Measurements from ENCODE around the gene CREB3. TPM values are rescaled to one million over a fixed set of nuclear protein-coding genes. Genes with fewer than 3 reads are reported as not detected.

CREB3 gene, protein sequence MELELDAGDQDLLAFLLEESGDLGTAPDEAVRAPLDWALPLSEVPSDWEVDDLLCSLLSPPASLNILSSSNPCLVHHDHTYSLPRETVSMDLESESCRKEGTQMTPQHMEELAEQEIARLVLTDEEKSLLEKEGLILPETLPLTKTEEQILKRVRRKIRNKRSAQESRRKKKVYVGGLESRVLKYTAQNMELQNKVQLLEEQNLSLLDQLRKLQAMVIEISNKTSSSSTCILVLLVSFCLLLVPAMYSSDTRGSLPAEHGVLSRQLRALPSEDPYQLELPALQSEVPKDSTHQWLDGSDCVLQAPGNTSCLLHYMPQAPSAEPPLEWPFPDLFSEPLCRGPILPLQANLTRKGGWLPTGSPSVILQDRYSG
- total RNA-seq: 10 to 100 TPM; 13.7 to 13.8 TPM

DNA sequence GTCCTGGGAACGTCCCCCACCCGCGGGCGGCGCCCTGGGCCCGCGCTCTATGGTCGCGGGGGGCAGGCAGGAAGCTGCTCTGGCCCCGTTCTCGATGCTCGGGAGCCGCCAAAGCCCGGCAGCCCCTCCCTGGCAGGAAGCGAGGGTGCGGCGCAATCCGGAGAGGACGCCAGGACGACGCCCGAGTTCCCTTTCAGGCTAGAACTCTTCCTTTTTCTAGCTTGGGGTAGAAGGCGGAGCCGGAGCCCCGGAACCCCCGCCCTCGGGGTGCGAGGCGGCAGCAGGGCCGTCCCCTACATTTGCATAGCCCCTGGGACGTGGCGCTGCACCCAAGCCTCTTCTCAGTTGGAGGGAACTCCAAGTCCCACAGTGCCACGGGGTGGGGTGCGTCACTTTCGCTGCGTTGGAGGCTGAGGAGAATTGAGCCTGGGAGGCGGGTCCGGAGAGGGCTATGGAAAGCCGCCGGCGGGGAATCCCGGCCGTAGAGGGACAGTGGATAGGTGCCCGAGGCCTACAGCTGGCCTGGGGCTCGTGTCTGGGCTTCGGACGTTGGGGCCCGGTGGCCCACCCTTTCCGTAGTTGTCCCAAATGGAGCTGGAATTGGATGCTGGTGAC, at the start of gene CREB3, which contains the start of gene TLN1:
Gene CREB3 (plus strand): TSS at position 482 of the 615 bp plus-strand sequence. CDS start 107 bp downstream, at position 589.
Gene TLN1 (minus strand): TSS at position 11 of the 615 bp plus-strand sequence. CDS start 6,501 bp downstream, outside the sequence.
- Mint-ChIP-seq H3K4me3 (peak within 1 kb of the TSS; percentile 84), H3K27ac (peak within 1 kb of the TSS; percentile 90), H3K27me3 (ENCODE audit: low read depth) (no peaks in the 10 kb centered on the region), H3K36me3 (ENCODE audit: low read depth) (peaks cover 6% of the 10 kb centered on the region), H3K4me1 (ENCODE audit: low read depth) (peaks cover 16% of the 10 kb centered on the region), H3K9me3 (no peaks in the 10 kb centered on the region)
- CTCF ChIA-PET: interaction anchor here (0.6 to 8.9 kb wide), 20 partner anchors 14 to 150 kb away, joined by 3 to 68 read pairs (median 4); partner anchors contain the start of genes ARHGEF39, CCDC107, GBA2 and HINT2
- DNase-seq: peak; percentile 98
- intact Hi-C loops (cut with micrococcal nuclease): loop anchor here (1.0 to 2.0 kb wide), 11 partner anchors 17 to 661 kb away; partner anchors contain the start of genes ATOSB, GBA2, HINT2 and RGP1

GRCh38 chr9:35683323-35683722, 49.1 kb upstream of the CREB3 start:
- Mint-ChIP-seq H3K4me1 (ENCODE audit: low read depth) (peaks cover 3% of the 10 kb centered on the region), H3K9me3 (no peaks in the 10 kb centered on the region), H3K4me3 (no peak overlapping the region), H3K27me3 (ENCODE audit: low read depth) (no peaks in the 10 kb centered on the region), H3K36me3 (ENCODE audit: low read depth) (no peaks in the 10 kb centered on the region), H3K27ac (no peak overlapping the region)
- DNase-seq: no peak
- CTCF ChIA-PET: interaction anchor here (0.7 to 8.1 kb wide), 5 partner anchors 12 to 521 kb away, joined by 3 to 64 read pairs (median 4); partner anchors contain the start of genes CCDC107, RMRP and UNC13B
- intact Hi-C loops (cut with micrococcal nuclease): no loop called here

- intact Hi-C loops (cut with micrococcal nuclease): no loop called here
- Mint-ChIP-seq H3K36me3 (ENCODE audit: low read depth) (no peaks in the 10 kb centered on the region), H3K9me3 (no peaks in the 10 kb centered on the region)
These were observed 47.5 kb upstream of the CREB3 start for GRCh38 chr9:35684921-35685320.

GRCh38 chr9:35685506-35685905, 47.0 kb upstream of the CREB3 start:
- Mint-ChIP-seq H3K9me3 (no peaks in the 10 kb centered on the region), H3K36me3 (ENCODE audit: low read depth) (no peaks in the 10 kb centered on the region), H3K4me1 (ENCODE audit: low read depth) (peaks cover 14% of the 10 kb centered on the region), H3K4me3 (no peak overlapping the region), H3K27ac (no peak overlapping the region), H3K27me3 (ENCODE audit: low read depth) (no peaks in the 10 kb centered on the region)
- CTCF ChIA-PET: interaction anchor here (1.2 to 8.1 kb wide), 2 partner anchors 10 to 12 kb away, joined by 3 to 64 read pairs; partner anchors contain the start of gene CA9
- intact Hi-C loops (cut with micrococcal nuclease): no loop called here
- DNase-seq: no peak

More at GRCh38 chr9:35684921-35685320, 47.5 kb upstream of the CREB3 start:
- DNase-seq: no peak
- CTCF ChIA-PET: interaction anchor here (1.2 to 8.1 kb wide), 2 partner anchors 11 to 12 kb away, joined by 3 to 64 read pairs; partner anchors contain the start of gene CA9
- Mint-ChIP-seq H3K27me3 (ENCODE audit: low read depth) (no peaks in the 10 kb centered on the region), H3K4me3 (no peak overlapping the region), H3K4me1 (ENCODE audit: low read depth) (peaks cover 14% of the 10 kb centered on the region), H3K27ac (no peak overlapping the region)

GRCh38 chr9:35686222-35687203, 46.0 kb upstream of the CREB3 start:
- intact Hi-C loops (cut with micrococcal nuclease): no loop called here
- no peak overlapping the region for H3K4me3 Mint-ChIP-seq
- H3K27me3 Mint-ChIP-seq (ENCODE audit: low read depth): no peaks in the 10 kb centered on the region
- no peaks in the 10 kb centered on the region for H3K36me3 Mint-ChIP-seq (ENCODE audit: low read depth)
- H3K9me3 Mint-ChIP-seq: no peaks in the 10 kb centered on the region
- H3K27ac Mint-ChIP-seq: no peak overlapping the region
- no peak for DNase-seq
- peaks cover 18% of the 10 kb centered on the region for H3K4me1 Mint-ChIP-seq (ENCODE audit: low read depth)
- CTCF ChIA-PET: interaction anchor here (0.6 to 8.1 kb wide), 4 partner anchors 9 to 63 kb away, joined by 3 to 64 read pairs (median 9); partner anchors contain the start of genes CCDC107 and RMRP

DNA sequence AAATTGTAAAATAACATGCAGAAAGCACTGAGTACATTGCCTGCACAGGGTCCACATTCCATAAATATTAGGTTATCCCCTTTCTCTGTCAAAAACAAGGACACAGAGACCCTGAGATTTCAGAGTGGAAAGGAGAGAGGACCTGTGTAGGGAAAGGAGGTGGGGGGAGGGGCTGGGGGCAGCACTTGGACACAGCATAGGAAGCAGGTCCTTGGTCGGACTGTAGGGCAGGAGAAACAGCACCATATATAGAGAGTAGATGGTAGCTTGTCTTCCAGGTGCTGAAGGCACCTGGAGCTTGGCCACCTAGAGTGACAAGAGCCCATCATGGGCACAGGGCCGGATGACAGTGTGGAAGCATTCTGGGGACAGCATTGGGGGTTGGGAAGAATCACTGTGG, 45.2 kb upstream of the CREB3 start:
- no peaks in the 10 kb centered on the region for H3K36me3 Mint-ChIP-seq (ENCODE audit: low read depth)
- H3K4me1 Mint-ChIP-seq (ENCODE audit: low read depth): peaks cover 18% of the 10 kb centered on the region
- intact Hi-C loops (cut with micrococcal nuclease): no loop called here
- CTCF ChIA-PET: interaction anchor here (0.7 to 2.4 kb wide), 5 partner anchors 8 to 76 kb away, joined by 3 to 12 read pairs (median 6); partner anchors contain the start of genes CCDC107 and RMRP
- H3K9me3 Mint-ChIP-seq: no peaks in the 10 kb centered on the region
- H3K27ac Mint-ChIP-seq: no peak overlapping the region
- no peak for DNase-seq
- H3K27me3 Mint-ChIP-seq (ENCODE audit: low read depth): no peaks in the 10 kb centered on the region
- no peak overlapping the region for H3K4me3 Mint-ChIP-seq

DNA sequence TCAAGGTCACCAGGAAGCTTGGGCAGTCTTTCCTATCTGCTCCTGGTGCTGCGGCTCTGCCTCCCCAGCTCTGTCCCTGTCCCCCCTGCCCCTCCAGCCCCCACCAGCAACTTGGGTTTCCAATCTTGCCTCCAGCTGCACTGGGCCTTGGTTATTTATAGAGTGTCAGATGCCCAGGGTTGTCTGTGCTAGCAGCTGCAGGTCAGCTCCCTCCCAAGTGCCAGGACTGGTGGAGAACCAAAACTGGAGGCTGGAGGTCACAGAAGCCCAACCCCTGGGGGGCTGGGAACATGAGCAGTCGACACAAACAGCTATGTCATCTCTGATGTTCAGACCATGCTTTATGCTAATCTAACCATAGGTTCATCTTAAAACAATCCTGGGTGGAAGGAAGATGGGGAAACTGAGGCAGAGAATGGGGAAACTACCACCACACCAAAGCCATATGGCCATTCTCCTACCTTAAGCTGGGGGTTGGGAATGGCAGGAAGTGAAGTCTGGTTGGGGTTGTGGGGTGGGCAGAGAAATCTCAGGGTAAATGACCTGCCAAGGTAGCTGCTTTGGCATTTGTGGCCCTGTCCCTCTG, 44.4 kb upstream of the CREB3 start:
- Mint-ChIP-seq H3K4me3 (no peak overlapping the region), H3K4me1 (ENCODE audit: low read depth) (peaks cover 18% of the 10 kb centered on the region), H3K36me3 (ENCODE audit: low read depth) (no peaks in the 10 kb centered on the region), H3K9me3 (no peaks in the 10 kb centered on the region), H3K27me3 (ENCODE audit: low read depth) (no peaks in the 10 kb centered on the region), H3K27ac (no peak overlapping the region)
- no peak for DNase-seq
- intact Hi-C loops (cut with micrococcal nuclease): loop anchor here (1.0 to 2.0 kb wide), 2 partner anchors 29 to 45 kb away; partner anchors contain the start of genes CREB3 and TLN1
- CTCF ChIA-PET: interaction anchor here (0.6 to 2.4 kb wide), 10 partner anchors 8 to 137 kb away, joined by 3 to 12 read pairs (median 4); partner anchors contain the start of genes CCDC107 and RMRP

DNA sequence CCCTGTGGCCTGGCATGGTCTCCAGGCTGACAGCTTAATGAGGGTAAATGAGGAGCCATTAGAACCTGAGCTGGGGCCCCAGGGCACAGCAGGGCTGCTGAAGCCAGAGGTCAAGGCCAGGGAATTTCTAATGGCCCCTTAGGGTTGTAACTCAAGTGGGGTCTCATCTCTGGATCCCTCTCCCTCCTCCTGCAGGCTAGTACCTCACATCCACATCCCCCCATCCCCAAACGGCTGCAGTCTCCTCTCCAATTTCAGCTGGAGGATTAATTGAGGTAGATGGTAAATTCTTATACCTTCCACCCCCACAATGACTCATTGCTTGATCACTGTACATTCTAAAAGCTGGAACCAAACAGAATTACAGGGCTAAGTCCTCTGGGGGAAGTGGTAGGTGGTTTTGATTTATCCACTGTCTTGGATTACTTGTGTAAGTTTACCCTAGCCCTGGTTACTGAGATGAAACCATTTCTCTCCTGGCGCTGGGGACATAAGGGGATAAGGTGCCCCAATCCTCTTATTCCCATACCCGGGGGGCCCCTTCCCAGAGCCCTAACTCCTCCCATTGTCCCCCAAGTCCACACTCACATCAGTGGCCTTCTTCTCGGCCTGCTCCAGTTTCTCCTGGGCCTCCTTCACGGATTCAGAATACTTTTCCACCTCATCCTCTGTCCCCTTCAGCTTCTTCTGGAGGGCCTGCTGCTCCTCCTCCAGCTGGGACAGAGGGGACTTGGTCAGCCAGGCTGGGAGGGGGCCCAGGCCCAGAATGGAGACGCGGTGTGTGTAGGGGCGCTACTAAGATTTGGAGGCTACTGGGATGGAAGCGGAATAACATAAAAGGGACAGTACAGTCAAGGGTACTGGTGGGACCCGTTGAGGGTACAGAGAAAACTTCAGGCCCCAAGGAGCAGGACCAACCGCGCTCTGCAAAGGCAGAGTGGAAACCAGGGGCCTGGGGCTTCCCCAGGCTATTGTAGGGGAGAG, 43.6 kb upstream of the CREB3 start:
- DNase-seq: peak; percentile 18
- intact Hi-C loops (cut with micrococcal nuclease): loop anchor here (1.0 to 2.0 kb wide), 2 partner anchors 30 to 44 kb away; partner anchors contain the start of genes CREB3 and TLN1
- H3K36me3 Mint-ChIP-seq (ENCODE audit: low read depth): no peaks in the 10 kb centered on the region
- no peak overlapping the region for H3K27ac Mint-ChIP-seq
- H3K27me3 Mint-ChIP-seq (ENCODE audit: low read depth): no peaks in the 10 kb centered on the region
- peak overlapping the region; percentile 52 for H3K4me3 Mint-ChIP-seq
- no peaks in the 10 kb centered on the region for H3K9me3 Mint-ChIP-seq
- peaks cover 18% of the 10 kb centered on the region for H3K4me1 Mint-ChIP-seq (ENCODE audit: low read depth)
- CTCF ChIA-PET: interaction anchor here (1.2 to 2.4 kb wide), 7 partner anchors 7 to 78 kb away, joined by 3 to 12 read pairs (median 6); partner anchors contain the start of genes CCDC107 and RMRP

GRCh38 chr9:35689542-35690293, 42.7 kb upstream of the CREB3 start, which contains the start of gene TPM2:
TSS of gene TPM2 (minus strand) at chr9:35689925. CDS start at chr9:35689817, 108 bp downstream.
- no peaks in the 10 kb centered on the region for H3K36me3 Mint-ChIP-seq (ENCODE audit: low read depth)
- CTCF ChIA-PET: interaction anchor here (1.0 to 8.4 kb wide), 6 partner anchors 11 to 67 kb away, joined by 3 to 86 read pairs (median 4); partner anchors contain the start of genes ARHGEF39, CA9, CREB3 and TLN1
- no peaks in the 10 kb centered on the region for H3K9me3 Mint-ChIP-seq
- no peaks in the 10 kb centered on the region for H3K27me3 Mint-ChIP-seq (ENCODE audit: low read depth)
- DNase-seq: no peak
- peak within 1 kb of the TSS; percentile 78 for H3K4me3 Mint-ChIP-seq
- intact Hi-C loops (cut with micrococcal nuclease): loop anchor here (2.0 kb wide), 2 partner anchors 25 to 43 kb away; partner anchors contain the start of genes ARHGEF39, CREB3 and TLN1
- H3K4me1 Mint-ChIP-seq (ENCODE audit: low read depth): peaks cover 18% of the 10 kb centered on the region
- no peak within 1 kb of the TSS for H3K27ac Mint-ChIP-seq
